Hepatocyte (in vitro differentiated cells): ENCODE measurements around the gene SERPINB12.

Source experiments
- CTCF ChIP-seq: fragments of 200-600 bp; sonication (generic); IDR thresholded peaks from 2 replicates; pipeline ENCODE4 v1.5.1; 2016; ENCODE audit warnings: antibody characterized with exemption, mild to moderate bottlenecking; ENCODE audit not compliant: poor library complexity
- EZH2 ChIP-seq: fragments of 200-600 bp; sonication (generic); IDR thresholded peaks from 2 replicates; pipeline ENCODE4 v1.6.1; 2016; ENCODE audit warnings: antibody characterized with exemption, mild to moderate bottlenecking, borderline replicate concordance
- EZH2phosphoT487 ChIP-seq: fragments of 200-600 bp; sonication (generic); IDR thresholded peaks from one replicate; pipeline ENCODE4 v1.6.1; 2018; ENCODE audit warnings: antibody characterized with exemption, mild to moderate bottlenecking, low read depth, moderate library complexity; ENCODE audit not compliant: unreplicated experiment, severe bottlenecking

- no peak for TF ChIP-seq CTCF
- no peak for TF ChIP-seq EZH2
- no peak for TF ChIP-seq EZH2phosphoT487
These were observed 75.1 kb downstream of the SERPINB12 start for GRCh38 chr18:63617049-63617914.
